HL-60 (cell line): Measurements from ENCODE around the gene ADAM12.

Source experiments
- DNase-seq, 2 experiments: peaks; one replicate each; pipeline ENCODE4 v3.0.0-alpha.2; 2010 to 2020; ENCODE audit warnings: low read depth in 1 of 2, low spot score in 1 of 2
- H3K27ac ChIP-seq: fragments of 250-450 bp; sonication (Bioruptor Pico); replicated peaks from 2 replicates; pipeline ENCODE4 v1.5.1; 2020; ENCODE audit warnings: mild to moderate bottlenecking, moderate library complexity
- H3K27me3 ChIP-seq: fragments of 250-450 bp; sonication (Bioruptor Pico); 2 replicates; pipeline ENCODE4 v1.5.1; 2021; ENCODE audit warnings: mild to moderate bottlenecking, moderate library complexity; ENCODE audit not compliant: insufficient read depth, poor library complexity, severe bottlenecking
- H3K4me3 ChIP-seq: replicated peaks from 2 replicates; pipeline ENCODE4 v1.5.1; 2011; ENCODE audit warnings: mild to moderate bottlenecking, control low read depth, low read length; ENCODE audit not compliant: insufficient read depth
- GABPA ChIP-seq: IDR thresholded peaks from 2 replicates; pipeline ENCODE4 v1.6.1; 2012; ENCODE audit warnings: low read depth
- POLR2AphosphoS5 ChIP-seq: IDR thresholded peaks from 2 replicates; pipeline ENCODE4 v1.6.1; 2012; ENCODE audit warnings: low read depth
- SPI1 ChIP-seq: IDR thresholded peaks from 2 replicates; pipeline ENCODE4 v1.6.1; 2012; ENCODE audit warnings: low read depth, mild to moderate bottlenecking, borderline replicate concordance
- TF ChIP-seq, protein P1 (sequence below): IDR thresholded peaks from one replicate; pipeline ENCODE4 v1.5.1; 2011; ENCODE audit warnings: low read length, control low read depth, inconsistent platforms; ENCODE audit not compliant: insufficient read depth
- TF ChIP-seq, protein P2 (sequence below): IDR thresholded peaks from 2 replicates; pipeline ENCODE4 v1.6.1; 2012; ENCODE audit warnings: low read depth; ENCODE audit not compliant: insufficient replicate concordance

Gene ADAM12

DNA sequence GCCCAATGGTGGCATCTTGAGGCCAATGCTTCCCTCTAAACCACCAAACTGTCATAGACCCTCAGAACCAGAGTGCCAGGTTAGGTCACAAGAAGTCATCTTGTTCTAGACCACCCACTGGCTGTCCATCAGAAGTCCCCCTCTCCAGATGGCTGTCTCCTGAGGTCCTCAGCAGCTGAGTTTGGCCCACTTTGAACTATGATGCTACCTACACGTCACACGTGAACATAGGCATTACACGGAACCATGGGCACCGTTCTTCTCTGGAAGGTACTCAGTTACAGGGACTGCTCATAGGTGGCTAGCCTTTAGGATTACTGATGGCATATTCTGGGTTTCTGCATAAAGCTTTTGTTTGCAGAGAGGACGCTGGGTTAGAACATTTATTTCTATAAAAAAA is 166.4 kb downstream of the ADAM12 start:
- no peaks in the 10 kb centered on the region for H3K27me3 ChIP-seq
- no peak for TF ChIP-seq GABPA
- H3K4me3 ChIP-seq = no peak overlapping the region
- no peak for DNase-seq
- H3K27ac ChIP-seq = no peak overlapping the region

DNA sequence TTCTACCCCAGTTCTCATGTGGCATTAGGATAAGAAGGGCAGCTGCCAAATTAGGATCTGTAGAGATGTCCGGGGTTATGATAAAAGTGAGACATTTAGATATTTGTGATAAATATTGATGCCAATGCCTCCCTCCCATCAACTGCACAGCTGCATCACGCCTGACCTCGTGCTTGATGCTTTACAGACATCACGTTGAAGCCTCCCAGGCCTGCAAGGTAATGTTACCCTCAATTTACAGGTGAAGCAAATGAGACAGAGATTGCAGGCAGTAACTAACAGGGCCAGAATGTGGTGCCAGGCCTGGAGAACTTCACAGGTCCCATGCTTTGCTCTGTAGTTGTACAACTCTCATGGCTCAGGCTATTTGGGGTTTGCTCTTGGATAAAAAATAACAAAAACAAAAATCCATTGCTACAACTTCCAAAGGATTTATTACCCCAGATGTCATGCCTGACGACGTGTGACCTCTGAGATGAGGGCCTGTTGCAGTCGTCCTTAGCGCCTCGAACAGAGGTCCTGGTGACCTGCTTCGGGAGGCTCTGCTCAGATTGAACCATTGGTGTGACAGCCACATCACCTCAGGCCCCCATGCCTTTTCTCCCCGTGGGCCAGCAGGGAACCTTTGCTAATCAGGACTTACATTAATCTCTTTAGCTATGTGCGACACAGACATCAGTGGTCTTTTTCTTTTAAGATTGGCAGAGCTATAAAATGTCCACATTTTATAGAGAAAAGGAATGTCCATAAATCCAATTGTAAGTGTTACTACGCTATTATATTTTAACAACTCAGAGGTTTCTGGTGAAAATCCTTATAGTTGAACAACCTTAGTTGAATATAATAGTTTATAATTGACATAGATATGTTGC is 169.3 kb downstream of the ADAM12 start:
- Histone ChIP-seq H3K27me3 (no peaks in the 10 kb centered on the region), H3K27ac (no peak overlapping the region), H3K4me3 (no peak overlapping the region)
- no peak for DNase-seq
- TF ChIP-seq SPI1 (no peak), GABPA (no peak), POLR2AphosphoS5 (no peak)
- TF ChIP-seq, protein P1, sequence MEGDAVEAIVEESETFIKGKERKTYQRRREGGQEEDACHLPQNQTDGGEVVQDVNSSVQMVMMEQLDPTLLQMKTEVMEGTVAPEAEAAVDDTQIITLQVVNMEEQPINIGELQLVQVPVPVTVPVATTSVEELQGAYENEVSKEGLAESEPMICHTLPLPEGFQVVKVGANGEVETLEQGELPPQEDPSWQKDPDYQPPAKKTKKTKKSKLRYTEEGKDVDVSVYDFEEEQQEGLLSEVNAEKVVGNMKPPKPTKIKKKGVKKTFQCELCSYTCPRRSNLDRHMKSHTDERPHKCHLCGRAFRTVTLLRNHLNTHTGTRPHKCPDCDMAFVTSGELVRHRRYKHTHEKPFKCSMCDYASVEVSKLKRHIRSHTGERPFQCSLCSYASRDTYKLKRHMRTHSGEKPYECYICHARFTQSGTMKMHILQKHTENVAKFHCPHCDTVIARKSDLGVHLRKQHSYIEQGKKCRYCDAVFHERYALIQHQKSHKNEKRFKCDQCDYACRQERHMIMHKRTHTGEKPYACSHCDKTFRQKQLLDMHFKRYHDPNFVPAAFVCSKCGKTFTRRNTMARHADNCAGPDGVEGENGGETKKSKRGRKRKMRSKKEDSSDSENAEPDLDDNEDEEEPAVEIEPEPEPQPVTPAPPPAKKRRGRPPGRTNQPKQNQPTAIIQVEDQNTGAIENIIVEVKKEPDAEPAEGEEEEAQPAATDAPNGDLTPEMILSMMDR = no peak
- TF ChIP-seq, protein P2, sequence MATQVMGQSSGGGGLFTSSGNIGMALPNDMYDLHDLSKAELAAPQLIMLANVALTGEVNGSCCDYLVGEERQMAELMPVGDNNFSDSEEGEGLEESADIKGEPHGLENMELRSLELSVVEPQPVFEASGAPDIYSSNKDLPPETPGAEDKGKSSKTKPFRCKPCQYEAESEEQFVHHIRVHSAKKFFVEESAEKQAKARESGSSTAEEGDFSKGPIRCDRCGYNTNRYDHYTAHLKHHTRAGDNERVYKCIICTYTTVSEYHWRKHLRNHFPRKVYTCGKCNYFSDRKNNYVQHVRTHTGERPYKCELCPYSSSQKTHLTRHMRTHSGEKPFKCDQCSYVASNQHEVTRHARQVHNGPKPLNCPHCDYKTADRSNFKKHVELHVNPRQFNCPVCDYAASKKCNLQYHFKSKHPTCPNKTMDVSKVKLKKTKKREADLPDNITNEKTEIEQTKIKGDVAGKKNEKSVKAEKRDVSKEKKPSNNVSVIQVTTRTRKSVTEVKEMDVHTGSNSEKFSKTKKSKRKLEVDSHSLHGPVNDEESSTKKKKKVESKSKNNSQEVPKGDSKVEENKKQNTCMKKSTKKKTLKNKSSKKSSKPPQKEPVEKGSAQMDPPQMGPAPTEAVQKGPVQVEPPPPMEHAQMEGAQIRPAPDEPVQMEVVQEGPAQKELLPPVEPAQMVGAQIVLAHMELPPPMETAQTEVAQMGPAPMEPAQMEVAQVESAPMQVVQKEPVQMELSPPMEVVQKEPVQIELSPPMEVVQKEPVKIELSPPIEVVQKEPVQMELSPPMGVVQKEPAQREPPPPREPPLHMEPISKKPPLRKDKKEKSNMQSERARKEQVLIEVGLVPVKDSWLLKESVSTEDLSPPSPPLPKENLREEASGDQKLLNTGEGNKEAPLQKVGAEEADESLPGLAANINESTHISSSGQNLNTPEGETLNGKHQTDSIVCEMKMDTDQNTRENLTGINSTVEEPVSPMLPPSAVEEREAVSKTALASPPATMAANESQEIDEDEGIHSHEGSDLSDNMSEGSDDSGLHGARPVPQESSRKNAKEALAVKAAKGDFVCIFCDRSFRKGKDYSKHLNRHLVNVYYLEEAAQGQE = no peak

- DNase-seq = no peak
- no peaks in the 10 kb centered on the region for H3K27me3 ChIP-seq
- TF ChIP-seq, protein P2 = no peak
- no peak for TF ChIP-seq SPI1
- no peak for TF ChIP-seq POLR2AphosphoS5
- TF ChIP-seq, protein P1 = no peak
- TF ChIP-seq GABPA = no peak
- no peak overlapping the region for H3K27ac ChIP-seq
- no peak overlapping the region for H3K4me3 ChIP-seq
Measured at GRCh38 chr10:126218174-126218573, 170.1 kb downstream of the ADAM12 start.

GRCh38 chr10:126216632-126216961 is 171.7 kb downstream of the ADAM12 start:
- DNase-seq = no peak
- TF ChIP-seq, protein P1 = no peak
- TF ChIP-seq GABPA (no peak), SPI1 (no peak), POLR2AphosphoS5 (no peak)
- TF ChIP-seq, protein P2 = no peak
- Histone ChIP-seq H3K4me3 (no peak overlapping the region), H3K27ac (no peak overlapping the region), H3K27me3 (no peaks in the 10 kb centered on the region)
